ENCODE measurements around the gene SERPINB7. TPM values are rescaled to one million over a fixed set of nuclear protein-coding genes. Genes with fewer than 3 reads are reported as not detected.

SERPINB7 gene
- total RNA-seq, 1 experiment from 2014 or later: not detected

GRCh38 chr18:63731215-63731614 lies 44.0 kb upstream of the SERPINB7 start:
- Mint-ChIP-seq H3K4me1 (peaks cover under 1% of the 10 kb centered on the region; the same call in 1 of the 2 replicates), H3K9me3 (no peaks in the 10 kb centered on the region), H3K27me3 (ENCODE audit: low read depth) (no peaks in the 10 kb centered on the region; the same call in 1 of the 2 replicates), H3K4me3 (no peak overlapping the region), H3K27ac (no peak overlapping the region), H3K36me3 (no peaks in the 10 kb centered on the region)
- ChIA-PET CTCF (no interaction called here), POLR2A (no interaction called here)
- TF ChIP-seq ZNF232 (CRISPR knock-in tag; IDR thresholded peaks at IDR 0.05) (no peak), ZSCAN18 (CRISPR knock-in tag; IDR thresholded peaks at IDR 0.05) (no peak), CBFB (CRISPR knock-in tag; IDR thresholded peaks at IDR 0.05; ENCODE audit: low read depth) (no peak), GRHL2 (CRISPR knock-in tag; IDR thresholded peaks at IDR 0.05; ENCODE audit: insufficient replicate concordance, severe bottlenecking) (no peak)
- no peak for ATAC-seq
- no peak for DNase-seq (ENCODE audit: low spot score)

GRCh38 chr18:63736876-63737275 lies 38.3 kb upstream of the SERPINB7 start:
- ATAC-seq (no peak), DNase-seq (ENCODE audit: low spot score) (no peak)
- TF ChIP-seq ZNF263 (CRISPR knock-in tag; IDR thresholded peaks at IDR 0.05; ENCODE audit: low read depth) (no peak), ZNF232 (CRISPR knock-in tag; IDR thresholded peaks at IDR 0.05) (no peak), MYBL2 (CRISPR knock-in tag; IDR thresholded peaks at IDR 0.05) (no peak), SOX15 (CRISPR knock-in tag; IDR thresholded peaks at IDR 0.05) (no peak), GABPB1 (CRISPR knock-in tag; IDR thresholded peaks at IDR 0.05) (no peak), FOXJ3 (CRISPR knock-in tag; IDR thresholded peaks at IDR 0.05; ENCODE audit: borderline replicate concordance) (no peak), ATF1 (CRISPR knock-in tag; IDR thresholded peaks at IDR 0.05) (no peak), GTF2I (CRISPR knock-in tag; conservative IDR thresholded peaks at IDR 0.05) (no peak), ETV6 (CRISPR knock-in tag; IDR thresholded peaks at IDR 0.05) (no peak), JAZF1 (CRISPR knock-in tag; IDR thresholded peaks at IDR 0.05) (no peak), ERG (CRISPR knock-in tag; IDR thresholded peaks at IDR 0.05) (no peak)
- H3K4me1 Mint-ChIP-seq: 0 out of 2 replicates have a peak, but pooled peaks cover 3% of the 10 kb centered on the region
- H3K9me3 Mint-ChIP-seq: no peaks in the 10 kb centered on the region
- H3K36me3 Mint-ChIP-seq: no peaks in the 10 kb centered on the region
- H3K27ac Mint-ChIP-seq: no peak overlapping the region
- no peak overlapping the region for H3K4me3 Mint-ChIP-seq
- ChIA-PET CTCF (interaction anchor here (0.6 kb wide), 1 partner anchor 59 kb away, joined by 3 read pairs; no protein-coding TSS in a partner anchor), POLR2A (no interaction called here)
- no peaks in the 10 kb centered on the region; the same call in 1 of the 2 replicates for H3K27me3 Mint-ChIP-seq (ENCODE audit: low read depth)

- TF ChIP-seq ATF3 (CRISPR knock-in tag; conservative IDR thresholded peaks at IDR 0.05) (no peak), ZNF396 (CRISPR knock-in tag; IDR thresholded peaks at IDR 0.05; ENCODE audit: borderline replicate concordance) (no peak), IRF2 (CRISPR knock-in tag; IDR thresholded peaks at IDR 0.05; ENCODE audit: borderline replicate concordance, low read depth) (no peak), ATF2 (CRISPR knock-in tag; IDR thresholded peaks at IDR 0.05; ENCODE audit: borderline replicate concordance, low read depth) (no peak), ERG (CRISPR knock-in tag; IDR thresholded peaks at IDR 0.05) (no peak)
- ATAC-seq: no peak
- Mint-ChIP-seq H3K9me3 (no peaks in the 10 kb centered on the region), H3K36me3 (no peaks in the 10 kb centered on the region), H3K27me3 (ENCODE audit: low read depth) (no peaks in the 10 kb centered on the region), H3K4me3 (no peak overlapping the region), H3K27ac (no peak overlapping the region), H3K4me1 (0 out of 2 replicates have a peak, but pooled peaks cover 2% of the 10 kb centered on the region)
- POLR2A ChIA-PET: no interaction called here
- CTCF ChIA-PET: interaction anchor here (0.7 to 4.0 kb wide), 23 partner anchors 9 to 792 kb away, joined by 3 to 52 read pairs (median 4); partner anchors contain the start of gene SERPINB12
- DNase-seq (ENCODE audit: low spot score): no peak
These were observed 33.4 kb upstream of the SERPINB7 start for GRCh38 chr18:63741769-63742168.

Data from WTC11 (cell line).